Measurements from ENCODE around the gene FOLR2.
A peak's percentile ranks its signal among the peaks of the same experiment; 100 is the strongest.
"Not testable (repeated sequence)": the region's sequence is repeated elsewhere in the genome, so short reads cannot be mapped to it uniquely, and the experiment has no call there.

FOLR2 gene

GRCh38 chr11:72206794-72207193 is 9.8 kb upstream of the FOLR2 start:
- DNase-seq (ENCODE audit: low spot score), result not testable (repeated sequence)

- DNase-seq (ENCODE audit: low spot score), result no peak
These were observed 8.3 kb upstream of the FOLR2 start for GRCh38 chr11:72208281-72208680.

GRCh38 chr11:72209101-72209500 is 7.5 kb upstream of the FOLR2 start:
- no peak for DNase-seq (ENCODE audit: low spot score)

- DNase-seq (ENCODE audit: low spot score), result no peak
These were observed 1.2 kb downstream of the FOLR2 start for GRCh38 chr11:72217841-72218240.

- no peak for DNase-seq (ENCODE audit: low spot score)
These were observed 1.7 kb downstream of the FOLR2 start for GRCh38 chr11:72218251-72218745.

GRCh38 chr11:72220696-72221363 is 4.2 kb downstream of the FOLR2 start:
- no peak for DNase-seq (ENCODE audit: low spot score)

- DNase-seq (ENCODE audit: low spot score), result no peak
These were observed 4.9 kb downstream of the FOLR2 start for GRCh38 chr11:72221386-72222075.

GRCh38 chr11:72222106-72222891 is 5.7 kb downstream of the FOLR2 start:
- DNase-seq (ENCODE audit: low spot score), result no peak

GRCh38 chr11:72222907-72223614 is 6.5 kb downstream of the FOLR2 start:
- DNase-seq (ENCODE audit: low spot score), result peak; percentile 95

GRCh38 chr11:72223615-72224563 is 7.3 kb downstream of the FOLR2 start:
- peak; percentile 56 for DNase-seq (ENCODE audit: low spot score)

GRCh38 chr11:72224564-72225410 is 8.2 kb downstream of the FOLR2 start, which contains the start of gene INPPL1:
INPPL1 (plus strand) TSS chr11:72224767; CDS start chr11:72224985, 218 bp downstream.
- no peak for DNase-seq (ENCODE audit: low spot score)

GRCh38 chr11:72225411-72225951 is 8.9 kb downstream of the FOLR2 start:
- DNase-seq (ENCODE audit: low spot score), result no peak

- no peak for DNase-seq (ENCODE audit: low spot score)
These were observed 10.1 kb downstream of the FOLR2 start for GRCh38 chr11:72226701-72227100.

GRCh38 chr11:72227316-72228228 is 11.0 kb downstream of the FOLR2 start:
- no peak for DNase-seq (ENCODE audit: low spot score)

- DNase-seq (ENCODE audit: low spot score), result no peak
These were observed 11.7 kb downstream of the FOLR2 start for GRCh38 chr11:72228229-72228843.

GRCh38 chr11:72228844-72229231 is 12.2 kb downstream of the FOLR2 start:
- DNase-seq (ENCODE audit: low spot score), result no peak

- DNase-seq (ENCODE audit: low spot score), result no peak
These were observed 12.8 kb downstream of the FOLR2 start for GRCh38 chr11:72229336-72229924.

Measured in SK-N-DZ (cell line).